GM12874 (cell line): ENCODE results near the gene RACGAP1.

Source experiments
- CTCF ChIP-seq: IDR thresholded peaks from 2 replicates; pipeline ENCODE4 v1.5.1; 2011; ENCODE audit warnings: low read depth, mild to moderate bottlenecking, control low read depth, low read length, moderate library complexity; ENCODE audit not compliant: insufficient read depth

RACGAP1 gene

GRCh38 chr12:49974231-49974675 lies 51.0 kb downstream of the RACGAP1 start:
- TF ChIP-seq CTCF, result no peak

- no peak for TF ChIP-seq CTCF
Observed at GRCh38 chr12:49973361-49973830, 51.9 kb downstream of the RACGAP1 start.

- TF ChIP-seq CTCF, result no peak
Observed at GRCh38 chr12:49972641-49973360, 52.5 kb downstream of the RACGAP1 start, which contains the start of gene AQP6. Gene AQP6 (plus strand): TSS chr12:49972947. CDS start chr12:49973174, 227 bp downstream.

GRCh38 chr12:49972129-49972528 lies 53.2 kb downstream of the RACGAP1 start:
- TF ChIP-seq CTCF, result no peak

GRCh38 chr12:49971141-49971540 lies 54.2 kb downstream of the RACGAP1 start:
- no peak for TF ChIP-seq CTCF

GRCh38 chr12:49970658-49971057 lies 54.6 kb downstream of the RACGAP1 start:
- TF ChIP-seq CTCF, result no peak

- TF ChIP-seq CTCF, result no peak
Observed at GRCh38 chr12:49969651-49970429, 55.5 kb downstream of the RACGAP1 start.
